ENCODE measurements around the gene SRRT. TPM values are rescaled to one million over a fixed set of nuclear protein-coding genes. Genes with fewer than 3 reads are reported as not detected.

Gene SRRT
- total and polyA plus RNA-seq, 10 of the 15 experiments (the other 5 are each of a cell fraction or from before 2014, with no cell fraction given): 11.1 to 254 (median 111) TPM

DNA sequence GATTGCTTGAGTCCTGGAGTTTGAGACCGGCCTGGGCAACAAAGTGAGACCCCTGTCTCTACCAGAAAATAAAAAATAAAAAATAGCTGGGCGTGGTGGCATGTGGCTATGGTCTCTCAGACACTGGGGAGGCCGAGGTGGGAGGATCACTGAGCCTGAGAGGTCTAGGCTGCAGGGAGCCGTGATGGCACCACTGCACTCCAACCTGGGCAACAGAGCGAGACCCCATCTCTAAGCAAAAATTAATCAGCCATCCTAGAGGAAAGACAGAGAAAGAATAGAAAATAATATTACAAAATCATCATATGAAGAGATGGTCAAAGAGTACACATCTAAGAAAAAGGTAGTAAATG is 42.6 kb upstream of the SRRT start:
- DNase-seq (ENCODE audit: low read depth, low spot score) (no peak), ATAC-seq (no peak), FAIRE-seq (no peak)
- intact Hi-C loops (cut with micrococcal nuclease; ENCODE audit: unreplicated experiment) (no loop called here), in situ Hi-C loops (cut with MboI) (no loop called here)
- no peak overlapping the region for H3K4me2 ChIP-seq (ENCODE audit: control insufficient read depth, insufficient read depth)
- SMC1A ChIA-PET (ENCODE audit: uncharacterized antibody, unreplicated experiment): interaction anchor here (0.6 to 1.2 kb wide), 3 partner anchors 10 to 31 kb away, joined by 3 read pairs; partner anchors contain the start of gene SLC12A9
- no peak overlapping the region for H3K4me3 ChIP-seq
- no TSS peak for BruUV-seq (replicated peaks)
- H3K27me3 ChIP-seq (replicated peaks in 1 of 2; ENCODE audit: control insufficient read depth in 2 of 2, insufficient read depth in 2 of 2, low read length in 1 of 2): peaks cover 5% of the 10 kb centered on the region in 2 experiments; a peak in 3 of 4 replicates
- no peak overlapping the region for H2AFZ ChIP-seq (ENCODE audit: control insufficient read depth, low read depth, low read length)
- no peak overlapping the region for H3K27ac ChIP-seq (ENCODE audit: control insufficient read depth, insufficient read depth)
- H3K36me3 ChIP-seq (ENCODE audit: control insufficient read depth in 2 of 2, insufficient read depth in 2 of 2, low read length in 1 of 2): no peaks in the 10 kb centered on the region
- H3K9me3 ChIP-seq (replicated peaks; ENCODE audit: control insufficient read depth, insufficient read depth, low read length): no peaks in the 10 kb centered on the region
- POLR2A ChIA-PET: no interaction called here
- no peaks in the 10 kb centered on the region for H4K20me1 ChIP-seq (ENCODE audit: control insufficient read depth, insufficient read depth)
- no peaks in the 10 kb centered on the region for H3K79me2 ChIP-seq (ENCODE audit: control insufficient read depth, insufficient read depth, low read length)
- H3K9ac ChIP-seq (ENCODE audit: control insufficient read depth, insufficient read depth, low read length): no peak overlapping the region
- H3K4me1 ChIP-seq (ENCODE audit: control insufficient read depth, insufficient read depth, low read length): no peaks in the 10 kb centered on the region; the same call in 1 of the 2 replicates
- 25% methylated on average over 5 of the region's 5 CpGs for WGBS (ENCODE audit: insufficient coverage, insufficient replicate concordance, low lambda C conversion rate, missing lambda C conversion rate)
- CTCF ChIA-PET: interaction anchor here (0.7 to 1.5 kb wide), 3 partner anchors 18 to 37 kb away, joined by 3 read pairs; no protein-coding TSS in a partner anchor
- RAD21 ChIA-PET (ENCODE audit: unreplicated experiment): interaction anchor here (2.5 kb wide), 1 partner anchor 29 kb away, joined by 6 read pairs; no protein-coding TSS in a partner anchor
- TF ChIP-seq CHD1 (IDR thresholded peaks at IDR 0.05; ENCODE audit: low read depth, low read length): no peak
- TF ChIP-seq RB1 (IDR thresholded peaks at IDR 0.05; ENCODE audit: borderline replicate concordance): no peak
- no peak for TF ChIP-seq MEF2B (IDR thresholded peaks at IDR 0.05; ENCODE audit: partially characterized antibody, poor library complexity, severe bottlenecking)
- TF ChIP-seq BMI1 (IDR thresholded peaks at IDR 0.05; ENCODE audit: borderline replicate concordance): no peak
- no peak for TF ChIP-seq KLF5 (IDR thresholded peaks at IDR 0.05; ENCODE audit: partially characterized antibody)
- TF ChIP-seq CBX3 (IDR thresholded peaks at IDR 0.05; ENCODE audit: borderline replicate concordance, low read depth): no peak
- no peak for TF ChIP-seq PAX8 (IDR thresholded peaks at IDR 0.05)
- TF ChIP-seq FOXM1 (IDR thresholded peaks at IDR 0.05; ENCODE audit: low read depth, low read length): no peak
- TF ChIP-seq MYB (IDR thresholded peaks at IDR 0.05; ENCODE audit: borderline replicate concordance, low read depth, low read length): no peak
- TF ChIP-seq HSF1 (IDR thresholded peaks at IDR 0.05; ENCODE audit: low read depth, low read length): no peak
- TF ChIP-seq SMARCA5 (IDR thresholded peaks at IDR 0.05): no peak
- TF ChIP-seq, protein P1, sequence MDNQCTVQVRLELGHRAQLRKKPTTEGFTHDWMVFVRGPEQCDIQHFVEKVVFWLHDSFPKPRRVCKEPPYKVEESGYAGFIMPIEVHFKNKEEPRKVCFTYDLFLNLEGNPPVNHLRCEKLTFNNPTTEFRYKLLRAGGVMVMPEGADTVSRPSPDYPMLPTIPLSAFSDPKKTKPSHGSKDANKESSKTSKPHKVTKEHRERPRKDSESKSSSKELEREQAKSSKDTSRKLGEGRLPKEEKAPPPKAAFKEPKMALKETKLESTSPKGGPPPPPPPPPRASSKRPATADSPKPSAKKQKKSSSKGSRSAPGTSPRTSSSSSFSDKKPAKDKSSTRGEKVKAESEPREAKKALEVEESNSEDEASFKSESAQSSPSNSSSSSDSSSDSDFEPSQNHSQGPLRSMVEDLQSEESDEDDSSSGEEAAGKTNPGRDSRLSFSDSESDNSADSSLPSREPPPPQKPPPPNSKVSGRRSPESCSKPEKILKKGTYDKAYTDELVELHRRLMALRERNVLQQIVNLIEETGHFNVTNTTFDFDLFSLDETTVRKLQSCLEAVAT (IDR thresholded peaks at IDR 0.05): no peak
- TF ChIP-seq REST (IDR thresholded peaks at IDR 0.05; ENCODE audit: low read depth, low read length): no peak
- TF ChIP-seq, protein P2, sequence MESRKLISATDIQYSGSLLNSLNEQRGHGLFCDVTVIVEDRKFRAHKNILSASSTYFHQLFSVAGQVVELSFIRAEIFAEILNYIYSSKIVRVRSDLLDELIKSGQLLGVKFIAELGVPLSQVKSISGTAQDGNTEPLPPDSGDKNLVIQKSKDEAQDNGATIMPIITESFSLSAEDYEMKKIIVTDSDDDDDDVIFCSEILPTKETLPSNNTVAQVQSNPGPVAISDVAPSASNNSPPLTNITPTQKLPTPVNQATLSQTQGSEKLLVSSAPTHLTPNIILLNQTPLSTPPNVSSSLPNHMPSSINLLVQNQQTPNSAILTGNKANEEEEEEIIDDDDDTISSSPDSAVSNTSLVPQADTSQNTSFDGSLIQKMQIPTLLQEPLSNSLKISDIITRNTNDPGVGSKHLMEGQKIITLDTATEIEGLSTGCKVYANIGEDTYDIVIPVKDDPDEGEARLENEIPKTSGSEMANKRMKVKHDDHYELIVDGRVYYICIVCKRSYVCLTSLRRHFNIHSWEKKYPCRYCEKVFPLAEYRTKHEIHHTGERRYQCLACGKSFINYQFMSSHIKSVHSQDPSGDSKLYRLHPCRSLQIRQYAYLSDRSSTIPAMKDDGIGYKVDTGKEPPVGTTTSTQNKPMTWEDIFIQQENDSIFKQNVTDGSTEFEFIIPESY (IDR thresholded peaks at IDR 0.05): no peak
- TF ChIP-seq TCF7 (IDR thresholded peaks at IDR 0.05; ENCODE audit: borderline replicate concordance): no peak
- no peak for TF ChIP-seq IRF4 (IDR thresholded peaks at IDR 0.05; ENCODE audit: low read depth, low read length)
- no peak for TF ChIP-seq ZNF384 (IDR thresholded peaks at IDR 0.05; ENCODE audit: borderline replicate concordance, low read depth, low read length)
- no peak for TF ChIP-seq PAX5 (IDR thresholded peaks at IDR 0.05; ENCODE audit: borderline replicate concordance, low read depth, low read length)
